Measurements from ENCODE around the gene HDDC3.

DNA sequence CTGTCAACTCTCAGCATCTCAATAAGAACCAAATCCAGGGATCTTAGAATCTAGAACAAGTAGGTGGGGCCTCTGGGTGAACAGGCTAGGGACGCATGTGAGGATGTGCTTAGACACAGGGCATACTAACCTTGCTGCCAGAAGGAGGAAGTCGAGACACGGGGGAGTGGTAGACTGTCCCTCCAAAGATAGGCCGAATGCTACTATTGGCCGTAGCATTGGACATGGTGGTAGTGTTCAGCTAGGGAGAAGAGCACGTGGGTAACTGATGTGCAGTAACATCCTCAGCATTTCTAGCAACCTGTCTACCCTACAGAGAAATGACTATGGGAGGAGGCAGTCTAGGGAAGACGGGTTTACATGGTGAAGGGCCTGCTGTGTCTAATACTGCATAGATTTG is 37.9 kb upstream of the HDDC3 start:
- TF ChIP-seq, protein P1, sequence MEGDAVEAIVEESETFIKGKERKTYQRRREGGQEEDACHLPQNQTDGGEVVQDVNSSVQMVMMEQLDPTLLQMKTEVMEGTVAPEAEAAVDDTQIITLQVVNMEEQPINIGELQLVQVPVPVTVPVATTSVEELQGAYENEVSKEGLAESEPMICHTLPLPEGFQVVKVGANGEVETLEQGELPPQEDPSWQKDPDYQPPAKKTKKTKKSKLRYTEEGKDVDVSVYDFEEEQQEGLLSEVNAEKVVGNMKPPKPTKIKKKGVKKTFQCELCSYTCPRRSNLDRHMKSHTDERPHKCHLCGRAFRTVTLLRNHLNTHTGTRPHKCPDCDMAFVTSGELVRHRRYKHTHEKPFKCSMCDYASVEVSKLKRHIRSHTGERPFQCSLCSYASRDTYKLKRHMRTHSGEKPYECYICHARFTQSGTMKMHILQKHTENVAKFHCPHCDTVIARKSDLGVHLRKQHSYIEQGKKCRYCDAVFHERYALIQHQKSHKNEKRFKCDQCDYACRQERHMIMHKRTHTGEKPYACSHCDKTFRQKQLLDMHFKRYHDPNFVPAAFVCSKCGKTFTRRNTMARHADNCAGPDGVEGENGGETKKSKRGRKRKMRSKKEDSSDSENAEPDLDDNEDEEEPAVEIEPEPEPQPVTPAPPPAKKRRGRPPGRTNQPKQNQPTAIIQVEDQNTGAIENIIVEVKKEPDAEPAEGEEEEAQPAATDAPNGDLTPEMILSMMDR (optimal IDR thresholded peaks at IDR 0.05 in 1 of 3, IDR thresholded peaks at IDR 0.05 in 1 of 3, conservative IDR thresholded peaks at IDR 0.05 in 1 of 3; ENCODE audit: extremely low read depth in 1 of 3, insufficient read depth in 2 of 3, low read length in 3 of 3) = no peak
- TF ChIP-seq EZH2 (IDR thresholded peaks at IDR 0.05; ENCODE audit: low read length) = no peak
